ENCODE results near the gene MSLN.
"Not testable (repeated sequence)": the region's sequence is repeated elsewhere in the genome, so short reads cannot be mapped to it uniquely, and the experiment has no call there.

Gene MSLN

GRCh38 chr16:760545-761343 is at the start of gene MSLN:
Gene MSLN, plus strand, starts transcription at chr16:760734. Its CDS starts 1,947 bp downstream, at chr16:762681.
- Histone ChIP-seq H3K36me3 (ENCODE audit: insufficient read depth, low read length) (no peaks in the 10 kb centered on the region), H3K4me3 (ENCODE audit: low read length) (no peak within 1 kb of the TSS), H3K27me3 (ENCODE audit: insufficient read depth, low read length) (no peaks in the 10 kb centered on the region), H3K4me1 (ENCODE audit: insufficient read depth, low read length) (peaks cover 3% of the 10 kb centered on the region), H3K9me3 (ENCODE audit: low read length) (peaks cover 2% of the 10 kb centered on the region), H2AFZ (ENCODE audit: low read depth, low read length) (no peak within 1 kb of the TSS)

- H3K9me3 ChIP-seq (ENCODE audit: low read length) = no peaks in the 10 kb centered on the region
- H3K4me3 ChIP-seq (ENCODE audit: low read length) = peak overlapping the region; percentile 29
- no peaks in the 10 kb centered on the region for H3K27me3 ChIP-seq (ENCODE audit: insufficient read depth, low read length)
- peaks cover 55% of the 10 kb centered on the region for H3K4me1 ChIP-seq (ENCODE audit: insufficient read depth, low read length)
- H3K36me3 ChIP-seq (ENCODE audit: insufficient read depth, low read length) = no peaks in the 10 kb centered on the region
- no peak overlapping the region for H2AFZ ChIP-seq (ENCODE audit: low read depth, low read length)
Measured at GRCh38 chr16:711084-711483, 49.5 kb upstream of the MSLN start.

- Histone ChIP-seq H3K36me3 (ENCODE audit: insufficient read depth, low read length) (peaks cover under 1% of the 10 kb centered on the region), H3K4me3 (ENCODE audit: low read length) (no peak overlapping the region), H3K9me3 (ENCODE audit: low read length) (no peaks in the 10 kb centered on the region), H3K27me3 (ENCODE audit: insufficient read depth, low read length) (no peaks in the 10 kb centered on the region), H2AFZ (ENCODE audit: low read depth, low read length) (no peak overlapping the region), H3K4me1 (ENCODE audit: insufficient read depth, low read length) (peaks cover 54% of the 10 kb centered on the region)
Measured at GRCh38 chr16:711548-712320, 48.8 kb upstream of the MSLN start.

- peaks cover 59% of the 10 kb centered on the region for H3K4me1 ChIP-seq (ENCODE audit: insufficient read depth, low read length)
- H3K4me3 ChIP-seq (ENCODE audit: low read length); H3K27me3 ChIP-seq (ENCODE audit: insufficient read depth, low read length); H3K9me3 ChIP-seq (ENCODE audit: low read length); H3K36me3 ChIP-seq (ENCODE audit: insufficient read depth, low read length); H2AFZ ChIP-seq (ENCODE audit: low read depth, low read length): not testable (repeated sequence)
Measured at GRCh38 chr16:712740-713250, 47.7 kb upstream of the MSLN start.

GRCh38 chr16:714079-714478 is 46.5 kb upstream of the MSLN start:
- H3K27me3 ChIP-seq (ENCODE audit: insufficient read depth, low read length) = no peaks in the 10 kb centered on the region
- no peak overlapping the region for H3K4me3 ChIP-seq (ENCODE audit: low read length)
- H3K9me3 ChIP-seq (ENCODE audit: low read length) = no peaks in the 10 kb centered on the region
- H2AFZ ChIP-seq (ENCODE audit: low read depth, low read length) = no peak overlapping the region
- peaks cover 13% of the 10 kb centered on the region for H3K36me3 ChIP-seq (ENCODE audit: insufficient read depth, low read length)
- peaks cover 61% of the 10 kb centered on the region for H3K4me1 ChIP-seq (ENCODE audit: insufficient read depth, low read length)

GRCh38 chr16:714558-715476 is 45.7 kb upstream of the MSLN start, which contains the start of gene METRN:
Gene METRN, plus strand, starts transcription at chr16:715118. Its CDS starts 172 bp downstream, at chr16:715290.
- no peaks in the 10 kb centered on the region for H3K27me3 ChIP-seq (ENCODE audit: insufficient read depth, low read length)
- H3K4me3 ChIP-seq (ENCODE audit: low read length) = peak within 1 kb of the TSS; percentile 76
- H3K9me3 ChIP-seq (ENCODE audit: low read length) = no peaks in the 10 kb centered on the region
- no peak within 1 kb of the TSS for H2AFZ ChIP-seq (ENCODE audit: low read depth, low read length)
- peaks cover 13% of the 10 kb centered on the region for H3K36me3 ChIP-seq (ENCODE audit: insufficient read depth, low read length)
- H3K4me1 ChIP-seq (ENCODE audit: insufficient read depth, low read length) = peaks cover 63% of the 10 kb centered on the region

GRCh38 chr16:715477-716199 is 44.9 kb upstream of the MSLN start:
- Histone ChIP-seq H3K27me3 (ENCODE audit: insufficient read depth, low read length) (no peaks in the 10 kb centered on the region), H3K4me1 (ENCODE audit: insufficient read depth, low read length) (peaks cover 59% of the 10 kb centered on the region), H3K36me3 (ENCODE audit: insufficient read depth, low read length) (peaks cover 13% of the 10 kb centered on the region), H2AFZ (ENCODE audit: low read depth, low read length) (no peak overlapping the region), H3K9me3 (ENCODE audit: low read length) (no peaks in the 10 kb centered on the region), H3K4me3 (ENCODE audit: low read length) (peak overlapping the region; percentile 76)

GRCh38 chr16:716200-716568 is 44.4 kb upstream of the MSLN start:
- no peaks in the 10 kb centered on the region for H3K9me3 ChIP-seq (ENCODE audit: low read length)
- H3K36me3 ChIP-seq (ENCODE audit: insufficient read depth, low read length) = peaks cover 13% of the 10 kb centered on the region
- no peak overlapping the region for H2AFZ ChIP-seq (ENCODE audit: low read depth, low read length)
- peaks cover 54% of the 10 kb centered on the region for H3K4me1 ChIP-seq (ENCODE audit: insufficient read depth, low read length)
- no peaks in the 10 kb centered on the region for H3K27me3 ChIP-seq (ENCODE audit: insufficient read depth, low read length)
- peak overlapping the region; percentile 76 for H3K4me3 ChIP-seq (ENCODE audit: low read length)

- Histone ChIP-seq H3K4me3 (ENCODE audit: low read length) (peak overlapping the region; percentile 76), H3K27me3 (ENCODE audit: insufficient read depth, low read length) (no peaks in the 10 kb centered on the region), H2AFZ (ENCODE audit: low read depth, low read length) (no peak overlapping the region), H3K4me1 (ENCODE audit: insufficient read depth, low read length) (peaks cover 54% of the 10 kb centered on the region), H3K9me3 (ENCODE audit: low read length) (no peaks in the 10 kb centered on the region), H3K36me3 (ENCODE audit: insufficient read depth, low read length) (peaks cover 13% of the 10 kb centered on the region)
Measured at GRCh38 chr16:716768-717325, 43.7 kb upstream of the MSLN start.

GRCh38 chr16:717450-718245 is 42.9 kb upstream of the MSLN start:
- Histone ChIP-seq H3K4me3 (ENCODE audit: low read length) (no peak overlapping the region), H2AFZ (ENCODE audit: low read depth, low read length) (no peak overlapping the region), H3K36me3 (ENCODE audit: insufficient read depth, low read length) (peaks cover 13% of the 10 kb centered on the region), H3K9me3 (ENCODE audit: low read length) (no peaks in the 10 kb centered on the region), H3K4me1 (ENCODE audit: insufficient read depth, low read length) (peaks cover 58% of the 10 kb centered on the region), H3K27me3 (ENCODE audit: insufficient read depth, low read length) (no peaks in the 10 kb centered on the region)

GRCh38 chr16:718389-718788 is 42.1 kb upstream of the MSLN start:
- Histone ChIP-seq H3K4me1 (ENCODE audit: insufficient read depth, low read length) (peaks cover 58% of the 10 kb centered on the region), H3K4me3 (ENCODE audit: low read length) (no peak overlapping the region), H3K27me3 (ENCODE audit: insufficient read depth, low read length) (no peaks in the 10 kb centered on the region), H3K36me3 (ENCODE audit: insufficient read depth, low read length) (peaks cover 13% of the 10 kb centered on the region), H2AFZ (ENCODE audit: low read depth, low read length) (no peak overlapping the region), H3K9me3 (ENCODE audit: low read length) (no peaks in the 10 kb centered on the region)
